Fibroblast of the aortic adventitia (primary cell): Measurements from ENCODE around the gene NUP50. TPM values are rescaled to one million over a fixed set of nuclear protein-coding genes. Genes with fewer than 3 reads are reported as not detected.

Experiments used
- DNase-seq: peaks from one replicate; pipeline ENCODE4 v3.0.0-alpha.2; 2010; ENCODE audit warnings: low read depth
- H3K4me3 ChIP-seq: 2 replicates; pipeline ENCODE4 v1.5.1; 2011; ENCODE audit warnings: low read depth, mild to moderate bottlenecking, control low read depth, low read length, moderate library complexity
- total RNA-seq: library from RNA; depleted of rRNA; stranded (reverse); fragments of >200 nt; gene quantifications from 2 replicates; pipeline ENCODE4 v1.2.3, GENCODE V29; 2012; ENCODE audit warnings: low replicate concordance
- TF ChIP-seq, protein P1 (sequence below): IDR thresholded peaks from 2 replicates; pipeline ENCODE4 v1.5.1; 2011; ENCODE audit warnings: mild to moderate bottlenecking, low read length, control low read depth, inconsistent platforms; ENCODE audit not compliant: insufficient read depth

NUP50 gene
- total RNA-seq, 1 donor = 61.6 TPM

GRCh38 chr22:45142376-45142775 lies 21.3 kb upstream of the NUP50 start:
- no peak overlapping the region for H3K4me3 ChIP-seq
- TF ChIP-seq, protein P1, sequence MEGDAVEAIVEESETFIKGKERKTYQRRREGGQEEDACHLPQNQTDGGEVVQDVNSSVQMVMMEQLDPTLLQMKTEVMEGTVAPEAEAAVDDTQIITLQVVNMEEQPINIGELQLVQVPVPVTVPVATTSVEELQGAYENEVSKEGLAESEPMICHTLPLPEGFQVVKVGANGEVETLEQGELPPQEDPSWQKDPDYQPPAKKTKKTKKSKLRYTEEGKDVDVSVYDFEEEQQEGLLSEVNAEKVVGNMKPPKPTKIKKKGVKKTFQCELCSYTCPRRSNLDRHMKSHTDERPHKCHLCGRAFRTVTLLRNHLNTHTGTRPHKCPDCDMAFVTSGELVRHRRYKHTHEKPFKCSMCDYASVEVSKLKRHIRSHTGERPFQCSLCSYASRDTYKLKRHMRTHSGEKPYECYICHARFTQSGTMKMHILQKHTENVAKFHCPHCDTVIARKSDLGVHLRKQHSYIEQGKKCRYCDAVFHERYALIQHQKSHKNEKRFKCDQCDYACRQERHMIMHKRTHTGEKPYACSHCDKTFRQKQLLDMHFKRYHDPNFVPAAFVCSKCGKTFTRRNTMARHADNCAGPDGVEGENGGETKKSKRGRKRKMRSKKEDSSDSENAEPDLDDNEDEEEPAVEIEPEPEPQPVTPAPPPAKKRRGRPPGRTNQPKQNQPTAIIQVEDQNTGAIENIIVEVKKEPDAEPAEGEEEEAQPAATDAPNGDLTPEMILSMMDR = no peak
- no peak for DNase-seq

DNA sequence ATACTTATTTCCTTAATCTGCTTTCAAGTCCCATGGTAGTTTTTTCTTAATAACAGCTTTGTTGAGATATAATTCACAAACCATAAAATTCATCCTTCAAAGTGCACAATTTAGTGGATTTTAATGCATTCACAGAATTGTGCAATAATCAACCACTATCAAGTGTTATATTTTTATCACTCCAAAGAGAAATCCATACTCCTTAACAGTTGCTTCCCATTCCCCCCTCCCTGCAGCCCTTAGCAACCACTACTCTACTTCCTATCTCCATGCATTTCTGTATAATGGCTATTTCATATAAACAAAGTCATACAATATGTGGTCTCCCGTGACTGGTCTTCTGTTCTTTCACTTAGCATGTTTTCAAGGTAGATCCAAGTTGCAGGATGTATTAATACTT lies 18.8 kb upstream of the NUP50 start:
- DNase-seq = no peak
- no peak overlapping the region for H3K4me3 ChIP-seq
- TF ChIP-seq, protein P1 = no peak

DNA sequence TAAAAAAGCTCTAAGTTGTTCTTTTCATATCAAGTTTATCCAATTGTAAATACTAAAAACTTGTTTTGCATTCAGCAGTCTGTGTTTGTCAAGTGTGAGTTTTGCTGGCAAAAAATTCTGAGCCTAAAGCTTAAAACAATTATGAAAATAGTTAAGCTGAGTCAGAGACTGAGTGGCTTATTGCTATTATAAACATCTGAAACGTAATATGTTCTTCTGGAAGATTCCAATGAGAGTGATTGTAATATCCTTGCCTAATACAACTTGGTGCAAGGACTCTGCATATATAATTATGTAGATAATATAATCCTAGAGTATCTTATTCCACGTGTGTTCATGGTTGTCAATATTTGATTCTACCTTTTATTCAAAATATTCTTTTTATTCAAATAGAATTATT lies 14.1 kb upstream of the NUP50 start:
- peak; percentile 28 for DNase-seq
- H3K4me3 ChIP-seq = no peak overlapping the region
- TF ChIP-seq, protein P1 = no peak

DNA sequence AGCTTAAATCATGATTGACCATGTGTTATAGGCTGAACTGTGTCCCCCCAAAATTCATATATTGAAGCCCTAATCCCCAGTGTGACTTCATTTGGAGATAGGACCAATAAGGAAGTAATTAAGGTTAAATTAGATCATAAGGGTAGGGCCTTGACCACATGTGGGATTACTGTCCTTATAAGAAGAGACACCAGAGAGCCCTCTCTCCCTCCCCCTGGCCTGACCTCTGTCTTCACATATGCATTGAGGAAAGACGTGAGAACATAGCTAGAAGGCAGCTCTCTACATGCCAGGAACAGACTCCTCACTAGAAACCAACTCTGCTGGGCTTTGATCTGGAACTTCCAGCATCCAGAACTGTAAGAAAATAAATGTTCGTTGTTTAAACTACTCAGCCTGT lies 13.6 kb upstream of the NUP50 start:
- no peak overlapping the region for H3K4me3 ChIP-seq
- no peak for DNase-seq
- TF ChIP-seq, protein P1 = no peak

DNA sequence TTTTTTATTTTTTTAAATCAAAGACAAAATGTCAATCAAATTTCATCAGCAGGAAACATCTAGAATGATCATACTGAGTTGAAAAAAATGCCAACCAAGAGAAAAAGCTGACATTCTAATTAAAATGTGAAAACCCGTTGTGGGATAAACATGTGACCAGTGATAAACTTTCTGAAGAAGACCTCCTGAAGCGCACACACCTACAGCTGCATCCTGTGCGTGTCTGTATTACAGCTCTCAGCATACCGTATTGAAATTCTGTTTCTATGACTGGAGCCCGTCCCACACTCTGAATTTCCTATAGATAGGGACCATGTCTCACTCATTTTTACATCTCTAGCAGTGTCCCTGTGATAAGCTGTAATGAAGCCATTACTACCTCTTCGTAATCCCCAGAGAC lies 12.2 kb upstream of the NUP50 start:
- DNase-seq = no peak
- TF ChIP-seq, protein P1 = no peak
- no peak overlapping the region for H3K4me3 ChIP-seq

DNA sequence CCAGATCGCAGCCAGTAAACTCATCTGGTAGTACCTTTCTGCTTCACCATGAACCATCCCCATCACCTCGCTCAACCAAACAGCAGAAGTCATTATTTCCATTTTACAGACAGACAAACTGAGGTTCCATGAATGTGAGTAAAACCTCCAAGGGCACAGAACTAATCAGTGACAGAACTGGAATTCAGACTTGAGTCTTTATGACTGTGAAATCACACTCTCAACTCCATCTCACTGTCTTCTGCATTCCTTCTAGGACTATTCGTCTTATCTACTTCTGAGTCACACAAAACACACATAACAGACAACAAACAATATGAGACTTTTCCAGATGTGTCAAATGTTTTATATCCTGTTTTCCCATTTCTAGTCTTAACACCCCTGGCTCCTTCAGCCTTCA lies 9.3 kb upstream of the NUP50 start:
- no peak overlapping the region for H3K4me3 ChIP-seq
- DNase-seq = peak; percentile 70
- TF ChIP-seq, protein P1 = no peak
